B cell (primary cell): ENCODE data around the gene TBC1D23.

Experiments used
- CTCF ChIP-seq: fragments of 200-600 bp; IDR thresholded peaks from one replicate; pipeline ENCODE4 v1.8.0; 2022; ENCODE audit warnings: antibody characterized with exemption, mild to moderate bottlenecking
- EZH2 ChIP-seq: IDR thresholded peaks from 2 replicates; pipeline ENCODE4 v1.6.1; 2012; ENCODE audit warnings: borderline replicate concordance, low read depth, mild to moderate bottlenecking, moderate library complexity, low read length; ENCODE audit not compliant: insufficient read depth, poor library complexity, severe bottlenecking

GRCh38 chr3:100330651-100331050 is 69.9 kb downstream of the TBC1D23 start:
- TF ChIP-seq CTCF (no peak), EZH2 (no peak)
